HG03442 (cell line): ENCODE results near the gene ENOSF1.
"Not testable (repeated sequence)": the region's sequence is repeated elsewhere in the genome, so short reads cannot be mapped to it uniquely, and the experiment has no call there.

ENCODE experiments used
- ATAC-seq: cut with Tn5 transposase; IDR thresholded peaks from one replicate; pipeline ENCODE4 v1.9.1; 2021; ENCODE audit warnings: mild to moderate bottlenecking, moderate library complexity; ENCODE audit not compliant: unreplicated experiment

ENOSF1 gene

GRCh38 chr18:708096-708495 is 4.3 kb downstream of the ENOSF1 start:
- no peak for ATAC-seq

DNA sequence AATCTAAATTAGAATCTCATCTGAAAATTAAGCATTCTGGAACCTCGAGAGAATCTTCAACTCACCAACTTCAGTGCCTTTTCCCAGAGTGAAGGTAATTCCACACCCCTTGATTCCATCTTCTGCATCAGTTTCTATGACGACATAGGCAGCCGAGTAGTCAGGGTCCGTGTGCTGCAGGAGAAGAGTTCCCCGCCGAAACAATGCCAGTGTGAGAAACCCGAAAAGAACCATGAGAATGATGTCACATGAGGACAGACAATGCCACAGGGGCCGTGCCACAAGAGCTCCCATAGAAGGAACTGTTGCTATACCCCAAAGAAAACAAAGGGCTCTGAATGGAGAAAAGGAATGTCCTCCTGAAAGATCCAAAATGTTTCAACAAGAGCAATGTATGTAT is 6.0 kb downstream of the ENOSF1 start:
- no peak for ATAC-seq

GRCh38 chr18:703213-703967 is 9.0 kb downstream of the ENOSF1 start:
- ATAC-seq = no peak

DNA sequence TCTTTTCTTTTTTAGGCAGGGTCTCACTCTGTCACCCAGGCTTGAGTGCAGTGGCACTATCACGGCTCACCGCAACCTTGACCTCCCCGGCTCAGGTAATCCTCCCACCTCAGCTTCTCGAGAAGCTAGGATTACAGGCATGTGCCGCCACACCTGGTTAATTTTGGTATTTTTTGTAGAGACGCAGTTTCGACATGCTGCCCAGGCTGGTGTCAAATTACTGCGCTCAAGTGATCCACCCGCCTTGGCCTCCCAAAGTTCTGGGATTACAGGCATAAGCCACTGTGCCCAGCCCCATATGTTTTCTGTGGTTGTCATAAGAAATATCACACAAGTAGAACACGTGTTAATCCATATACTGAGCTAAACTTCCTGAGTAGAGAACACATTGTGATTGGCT is 14.6 kb downstream of the ENOSF1 start:
- no peak for ATAC-seq

- ATAC-seq = no peak
These were observed 15.4 kb downstream of the ENOSF1 start for GRCh38 chr18:697012-697411.

GRCh38 chr18:693466-694187 is 18.8 kb downstream of the ENOSF1 start:
- no peak for ATAC-seq

- ATAC-seq = no peak
These were observed 19.6 kb downstream of the ENOSF1 start for GRCh38 chr18:692824-693223.

GRCh38 chr18:688323-688722 is 24.1 kb downstream of the ENOSF1 start:
- ATAC-seq = no peak

GRCh38 chr18:686339-687111 is 25.9 kb downstream of the ENOSF1 start:
- ATAC-seq = no peak

DNA sequence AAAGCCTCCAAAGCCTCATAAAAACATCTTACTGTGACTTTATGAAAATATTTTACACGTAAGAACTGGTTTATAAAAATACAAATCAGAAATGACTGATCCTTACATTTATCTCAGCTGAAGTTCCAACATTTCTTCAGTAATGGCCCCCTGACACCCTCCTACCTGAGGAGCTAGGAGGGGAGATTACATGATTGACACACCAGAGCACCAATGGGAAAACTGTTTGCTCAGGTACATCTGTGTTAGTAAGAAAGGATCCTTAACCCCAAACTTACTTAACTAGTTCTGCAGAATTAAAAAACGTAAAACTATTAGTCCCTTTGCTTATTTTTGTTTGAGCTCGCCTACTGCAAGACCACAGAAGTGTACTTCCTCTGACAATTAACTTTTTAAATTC is 27.0 kb downstream of the ENOSF1 start:
- ATAC-seq = no peak

GRCh38 chr18:683531-683930 is 28.9 kb downstream of the ENOSF1 start:
- ATAC-seq = no peak

DNA sequence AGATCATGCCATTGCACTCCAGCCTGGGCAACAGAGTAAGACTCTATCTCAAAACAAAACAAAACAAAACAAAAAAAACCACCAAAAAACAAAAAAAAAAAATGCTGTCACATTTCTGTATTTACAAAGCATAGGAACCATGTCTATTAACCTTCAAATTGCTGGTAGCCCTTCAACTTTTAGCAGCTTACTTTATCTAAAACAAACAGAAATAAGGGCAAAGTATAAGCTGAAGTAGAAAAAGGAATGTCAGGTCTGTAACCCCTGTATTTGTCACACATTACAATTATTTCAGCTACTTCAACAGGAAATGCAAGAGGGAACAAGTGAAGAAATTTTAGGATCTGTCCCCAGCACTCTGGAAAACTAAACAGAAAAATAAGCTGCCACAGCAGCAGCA is 29.6 kb downstream of the ENOSF1 start:
- no peak for ATAC-seq

- not testable (repeated sequence) for ATAC-seq
These were observed 30.0 kb downstream of the ENOSF1 start for GRCh38 chr18:682416-682815.

- ATAC-seq = no peak
These were observed 30.4 kb downstream of the ENOSF1 start for GRCh38 chr18:681985-682384.

DNA sequence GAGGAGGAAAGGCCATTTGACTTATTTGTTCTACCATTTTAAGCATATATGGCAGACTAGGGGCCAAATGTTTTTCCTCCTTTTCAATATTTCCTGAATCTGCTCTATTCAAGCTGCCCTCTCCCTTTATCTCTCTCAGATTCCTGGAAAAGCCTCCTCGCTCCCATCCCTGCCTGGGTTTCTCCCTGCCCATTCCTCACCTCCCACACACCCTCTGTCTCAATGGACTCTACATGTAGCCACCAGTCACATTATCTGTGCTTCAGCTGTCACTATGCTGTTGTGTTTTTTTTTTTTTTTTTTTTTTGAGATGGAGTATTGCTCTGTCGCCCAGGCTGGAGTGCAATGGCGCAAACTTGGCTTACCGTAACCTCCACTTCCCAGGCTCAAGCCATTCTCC is 32.0 kb downstream of the ENOSF1 start:
- no peak for ATAC-seq

DNA sequence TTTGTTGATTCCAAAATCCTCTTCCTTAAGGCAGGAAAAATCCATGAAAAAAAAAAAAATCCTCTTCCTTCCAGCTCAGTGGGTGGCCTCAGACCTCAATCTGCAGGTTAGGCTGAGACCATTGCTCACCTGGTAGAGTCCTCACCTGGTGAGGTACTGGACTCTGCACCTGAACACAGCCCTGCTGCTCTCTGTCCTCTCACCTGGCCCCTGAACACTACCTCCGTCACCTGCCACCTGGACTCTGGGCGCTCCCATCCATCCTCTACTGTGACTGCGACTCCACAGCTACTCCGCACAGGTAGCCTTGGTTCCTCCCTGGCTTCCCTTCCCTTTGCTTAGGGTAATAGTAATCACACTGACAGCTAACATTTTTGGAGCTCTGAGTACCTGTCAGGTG is 32.9 kb downstream of the ENOSF1 start:
- ATAC-seq = no peak

DNA sequence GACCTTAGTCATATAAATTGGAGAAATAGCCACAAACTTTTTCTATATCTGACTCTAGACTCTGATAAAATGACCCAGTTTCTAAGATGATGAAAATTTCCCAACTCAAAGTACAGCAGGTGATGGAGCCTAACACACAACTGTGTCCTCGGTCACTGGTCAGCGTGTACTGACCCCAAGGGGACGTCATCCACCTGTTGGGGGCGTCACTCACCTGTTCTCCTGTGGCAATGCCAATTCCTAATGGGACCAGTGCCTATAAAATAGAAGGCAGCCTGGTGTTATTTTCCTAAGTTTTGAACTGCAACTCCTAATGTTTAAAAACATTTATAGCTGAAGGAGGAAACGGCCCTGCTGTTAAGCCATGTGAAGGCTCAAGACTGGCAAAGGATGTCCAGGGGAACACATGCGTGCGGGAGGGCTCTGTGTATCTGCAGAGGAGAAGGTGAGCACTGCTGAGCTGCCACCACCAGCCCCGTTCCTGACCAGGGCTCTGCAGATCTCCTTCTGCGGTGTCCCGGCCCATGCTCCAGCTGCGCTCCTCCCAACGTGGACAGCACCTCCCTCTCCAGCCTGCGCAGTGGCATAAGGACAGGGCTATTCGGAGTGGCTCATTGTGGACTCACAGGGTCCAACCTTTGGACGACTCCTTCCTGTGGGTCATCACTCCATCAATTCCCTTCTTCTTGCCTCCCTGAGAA is 33.8 kb downstream of the ENOSF1 start:
- ATAC-seq = no peak

DNA sequence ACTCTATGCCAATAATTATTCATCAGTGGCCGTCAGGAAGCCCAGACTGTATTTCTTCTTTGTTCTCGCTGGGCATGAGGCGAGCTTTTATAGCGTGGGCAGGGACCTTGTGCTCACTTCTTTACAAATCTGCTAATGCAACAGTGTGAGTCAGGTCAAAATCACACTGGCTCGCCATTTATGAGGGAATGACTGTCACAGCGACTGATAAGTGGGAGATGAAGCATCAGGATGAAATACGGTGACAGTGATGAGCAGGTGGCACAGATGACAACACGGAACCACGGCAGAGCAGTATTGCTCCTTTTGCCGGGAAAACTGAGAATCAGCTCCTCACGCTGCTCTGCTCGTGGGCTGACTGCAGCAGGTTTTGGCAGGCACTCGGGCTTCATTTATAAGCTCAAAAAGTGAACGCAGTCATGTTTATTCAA is 34.5 kb downstream of the ENOSF1 start:
- no peak for ATAC-seq

DNA sequence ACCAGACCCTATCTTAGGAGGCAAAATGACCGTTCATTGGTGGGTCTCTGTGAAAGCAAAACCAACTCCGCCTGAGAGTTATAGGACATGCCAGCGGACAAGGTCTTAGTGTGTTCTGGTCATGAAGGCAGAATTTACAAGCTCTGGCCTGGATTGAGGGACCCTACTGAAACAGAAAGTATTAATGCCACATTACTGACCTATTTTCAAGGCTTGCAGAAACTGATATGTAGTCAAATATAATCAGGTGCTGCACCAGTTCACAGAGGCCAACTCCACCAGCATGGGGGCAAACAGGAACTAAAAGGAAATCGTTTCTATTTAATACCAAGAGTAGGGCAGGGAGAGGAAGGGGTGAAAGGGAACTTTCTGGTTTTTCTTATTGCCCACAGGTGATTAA is 35.3 kb downstream of the ENOSF1 start:
- ATAC-seq = peak; percentile 40

DNA sequence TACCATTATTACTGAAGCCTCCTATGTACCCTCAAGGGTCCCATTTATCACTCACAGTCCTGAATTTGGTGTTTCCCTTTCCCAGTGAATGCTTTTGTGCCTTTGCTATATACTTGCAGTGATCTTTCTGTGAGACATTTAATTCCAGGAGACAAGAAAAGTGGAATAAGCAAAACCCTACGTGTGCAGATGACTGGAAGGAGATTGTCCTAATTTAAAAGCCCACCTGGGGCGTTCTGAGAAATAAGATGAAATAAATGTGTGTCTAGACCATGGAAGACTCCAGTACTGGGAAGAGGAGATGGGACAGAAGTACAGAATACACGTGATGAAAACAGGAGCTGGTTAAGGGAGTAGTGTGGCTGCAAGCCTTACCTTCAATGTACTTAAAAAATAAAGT is 35.7 kb downstream of the ENOSF1 start:
- ATAC-seq = no peak

DNA sequence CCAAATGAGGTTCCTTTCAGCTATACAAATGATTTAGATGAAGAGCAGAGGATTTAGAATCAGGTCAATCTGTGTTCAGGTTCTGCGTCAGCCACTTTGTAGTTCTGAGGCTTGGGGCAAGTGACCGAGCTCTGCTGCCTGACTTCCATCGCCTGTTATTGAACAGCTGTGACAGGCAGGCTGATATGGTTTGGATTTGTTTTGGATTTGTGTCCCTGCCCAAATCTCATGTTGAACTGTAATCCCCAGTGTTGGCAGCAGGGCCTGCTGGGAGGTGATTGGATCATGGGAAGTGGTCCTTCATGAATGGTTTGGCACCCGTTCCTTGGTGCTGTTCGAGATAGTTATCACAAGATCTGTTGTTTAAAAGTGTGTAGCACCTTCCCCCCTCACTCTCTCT is 36.4 kb downstream of the ENOSF1 start:
- no peak for ATAC-seq
